Fibroblast of mammary gland (primary cell): ENCODE measurements around the gene PCED1B.

Source experiments
- DNase-seq: peaks from one replicate; pipeline ENCODE4 v3.0.0-alpha.2; 2010; ENCODE audit warnings: low read depth
- H3K4me3 ChIP-seq: 2 replicates; pipeline ENCODE4 v1.5.1; 2011; ENCODE audit warnings: low read depth, mild to moderate bottlenecking, low read length, moderate library complexity; ENCODE audit not compliant: control insufficient read depth
- TF ChIP-seq, protein P1 (sequence below): conservative IDR thresholded peaks from 2 replicates; pipeline ENCODE4 v1.5.1; 2011; ENCODE audit warnings: low read depth, low read length, inconsistent platforms; ENCODE audit not compliant: control insufficient read depth, insufficient read depth

The PCED1B gene

GRCh38 chr12:47236109-47236714, 156.8 kb downstream of the PCED1B start:
- peak; percentile 90 for DNase-seq
- TF ChIP-seq, protein P1, sequence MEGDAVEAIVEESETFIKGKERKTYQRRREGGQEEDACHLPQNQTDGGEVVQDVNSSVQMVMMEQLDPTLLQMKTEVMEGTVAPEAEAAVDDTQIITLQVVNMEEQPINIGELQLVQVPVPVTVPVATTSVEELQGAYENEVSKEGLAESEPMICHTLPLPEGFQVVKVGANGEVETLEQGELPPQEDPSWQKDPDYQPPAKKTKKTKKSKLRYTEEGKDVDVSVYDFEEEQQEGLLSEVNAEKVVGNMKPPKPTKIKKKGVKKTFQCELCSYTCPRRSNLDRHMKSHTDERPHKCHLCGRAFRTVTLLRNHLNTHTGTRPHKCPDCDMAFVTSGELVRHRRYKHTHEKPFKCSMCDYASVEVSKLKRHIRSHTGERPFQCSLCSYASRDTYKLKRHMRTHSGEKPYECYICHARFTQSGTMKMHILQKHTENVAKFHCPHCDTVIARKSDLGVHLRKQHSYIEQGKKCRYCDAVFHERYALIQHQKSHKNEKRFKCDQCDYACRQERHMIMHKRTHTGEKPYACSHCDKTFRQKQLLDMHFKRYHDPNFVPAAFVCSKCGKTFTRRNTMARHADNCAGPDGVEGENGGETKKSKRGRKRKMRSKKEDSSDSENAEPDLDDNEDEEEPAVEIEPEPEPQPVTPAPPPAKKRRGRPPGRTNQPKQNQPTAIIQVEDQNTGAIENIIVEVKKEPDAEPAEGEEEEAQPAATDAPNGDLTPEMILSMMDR, result no peak

GRCh38 chr12:47237751-47238211, 158.4 kb downstream of the PCED1B start:
- TF ChIP-seq, protein P1, result no peak
- peak; percentile 16 for DNase-seq
- H3K4me3 ChIP-seq, result no peak overlapping the region

More at GRCh38 chr12:47236109-47236714, 156.8 kb downstream of the PCED1B start:
- no peak overlapping the region for H3K4me3 ChIP-seq

GRCh38 chr12:47238669-47239114, 159.3 kb downstream of the PCED1B start:
- peak; percentile 45 for DNase-seq
- H3K4me3 ChIP-seq, result no peak overlapping the region
- TF ChIP-seq, protein P1, result no peak

- H3K4me3 ChIP-seq, result no peak overlapping the region
- TF ChIP-seq, protein P1, result no peak
- DNase-seq, result no peak
Observed at GRCh38 chr12:47242426-47242825, 163.0 kb downstream of the PCED1B start.

GRCh38 chr12:47244835-47245234, 165.4 kb downstream of the PCED1B start:
- DNase-seq, result no peak
- TF ChIP-seq, protein P1, result no peak
- H3K4me3 ChIP-seq, result no peak overlapping the region

- DNase-seq, result no peak
- TF ChIP-seq, protein P1, result no peak
- no peak overlapping the region for H3K4me3 ChIP-seq
Observed at GRCh38 chr12:47245623-47246022, 166.2 kb downstream of the PCED1B start.

GRCh38 chr12:47247418-47247817, 168.0 kb downstream of the PCED1B start:
- H3K4me3 ChIP-seq, result no peak overlapping the region
- no peak for DNase-seq
- TF ChIP-seq, protein P1, result no peak
